HG03066 (cell line): Measurements from ENCODE around the gene G0S2.

Source experiments
- ATAC-seq: cut with Tn5 transposase; IDR thresholded peaks from one replicate; pipeline ENCODE4 v1.9.1; 2021; ENCODE audit warnings: low read depth; ENCODE audit not compliant: unreplicated experiment

Gene G0S2

DNA sequence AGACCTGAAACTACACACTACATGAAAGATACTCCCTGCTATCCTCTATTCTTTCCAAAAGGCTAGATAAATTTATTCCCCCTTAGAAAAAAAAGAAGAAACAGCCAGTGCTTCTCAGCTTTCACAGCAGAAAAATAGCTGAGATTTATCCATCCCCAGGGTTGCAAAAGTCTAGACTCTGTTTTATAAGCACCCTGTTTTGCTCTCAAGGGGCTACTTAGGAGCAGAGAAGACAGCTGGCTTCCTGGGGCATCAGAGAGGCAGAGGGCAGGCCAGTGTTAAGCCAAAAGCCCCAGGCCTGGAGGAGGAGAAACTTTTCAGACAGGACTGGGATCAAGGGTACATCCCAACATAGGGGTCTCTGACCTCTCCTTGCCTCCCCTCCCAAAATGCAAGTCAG lies 26.9 kb upstream of the G0S2 start:
- ATAC-seq = no peak

DNA sequence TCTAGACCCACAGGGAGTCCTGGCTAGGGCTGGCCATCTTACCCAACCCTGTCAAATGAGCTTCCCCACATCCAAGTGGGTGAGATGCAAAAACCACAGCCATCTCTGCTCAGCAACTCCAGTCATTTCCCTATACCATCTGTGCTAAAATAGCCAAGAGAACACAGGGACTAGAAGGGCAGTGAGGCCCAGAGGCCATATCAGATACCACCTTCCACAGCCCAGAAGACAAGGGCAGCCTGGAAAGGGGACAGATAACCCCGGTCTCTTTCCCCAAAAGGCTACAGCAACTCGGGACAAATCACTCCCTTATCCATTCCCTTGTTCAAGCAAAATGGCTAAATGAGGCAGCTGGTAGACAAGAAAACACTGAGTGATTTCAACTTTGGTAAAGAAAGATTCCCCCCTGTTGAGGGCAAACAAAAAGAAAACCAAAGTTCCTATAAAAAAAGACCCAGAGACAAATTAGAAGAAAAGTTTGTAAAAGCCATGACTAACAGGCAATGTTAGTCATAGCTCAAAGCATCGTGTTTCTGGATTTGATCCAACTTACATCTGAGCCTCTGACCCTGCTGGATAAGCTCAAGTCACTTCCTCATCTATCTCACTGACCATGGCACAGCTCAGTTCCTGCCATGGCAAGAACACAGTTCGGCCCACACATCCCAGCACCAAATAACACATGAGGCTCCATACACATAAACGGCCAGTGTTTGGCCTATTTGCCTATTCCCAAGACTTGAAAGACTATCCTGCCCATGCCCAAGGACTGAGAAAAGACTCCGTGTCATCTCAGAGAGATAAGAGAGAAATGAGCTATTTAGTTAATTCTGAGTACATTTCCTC lies 26.1 kb upstream of the G0S2 start:
- no peak for ATAC-seq

DNA sequence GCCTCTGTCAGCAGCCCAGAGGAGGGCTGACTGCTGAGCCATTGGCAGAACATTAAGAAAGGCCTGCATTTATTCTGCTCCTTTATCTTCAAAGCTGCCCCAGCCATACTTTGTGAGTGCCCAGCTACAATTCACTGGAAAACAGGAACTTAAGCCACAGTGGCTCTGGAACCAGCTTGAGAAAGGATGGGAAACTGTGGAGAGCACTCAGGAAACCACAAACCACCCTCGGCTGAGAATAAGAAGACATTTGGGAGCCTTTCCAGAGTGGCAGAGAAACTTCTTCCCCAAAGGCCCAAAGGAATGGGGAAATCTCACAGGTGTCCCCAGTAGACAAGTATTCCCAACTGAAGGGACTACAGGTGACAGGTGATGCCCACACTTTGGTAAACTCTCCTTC lies 24.8 kb upstream of the G0S2 start:
- no peak for ATAC-seq

DNA sequence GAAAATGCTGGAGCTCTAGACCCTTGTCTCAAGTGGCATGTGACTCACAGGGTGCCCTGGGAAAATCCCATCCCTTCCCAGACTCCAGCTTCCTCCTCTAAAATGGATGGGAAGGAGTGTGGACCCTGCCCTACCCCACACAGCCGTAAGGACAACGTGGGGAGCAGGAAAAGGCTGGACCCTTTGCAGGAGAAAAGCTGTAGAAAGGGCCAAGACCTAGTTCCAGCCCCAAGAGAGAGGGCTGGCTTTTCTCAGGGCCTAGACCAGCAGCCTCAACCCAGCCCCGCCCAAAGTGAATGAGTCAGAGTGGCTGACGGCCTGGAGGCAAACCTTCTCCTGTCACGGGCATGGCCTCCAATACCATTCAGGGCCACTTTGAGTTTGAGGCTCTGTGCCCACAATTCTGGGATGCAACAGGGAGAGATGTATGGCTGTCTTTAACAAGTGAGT lies 24.0 kb upstream of the G0S2 start:
- peak; percentile 44 for ATAC-seq

DNA sequence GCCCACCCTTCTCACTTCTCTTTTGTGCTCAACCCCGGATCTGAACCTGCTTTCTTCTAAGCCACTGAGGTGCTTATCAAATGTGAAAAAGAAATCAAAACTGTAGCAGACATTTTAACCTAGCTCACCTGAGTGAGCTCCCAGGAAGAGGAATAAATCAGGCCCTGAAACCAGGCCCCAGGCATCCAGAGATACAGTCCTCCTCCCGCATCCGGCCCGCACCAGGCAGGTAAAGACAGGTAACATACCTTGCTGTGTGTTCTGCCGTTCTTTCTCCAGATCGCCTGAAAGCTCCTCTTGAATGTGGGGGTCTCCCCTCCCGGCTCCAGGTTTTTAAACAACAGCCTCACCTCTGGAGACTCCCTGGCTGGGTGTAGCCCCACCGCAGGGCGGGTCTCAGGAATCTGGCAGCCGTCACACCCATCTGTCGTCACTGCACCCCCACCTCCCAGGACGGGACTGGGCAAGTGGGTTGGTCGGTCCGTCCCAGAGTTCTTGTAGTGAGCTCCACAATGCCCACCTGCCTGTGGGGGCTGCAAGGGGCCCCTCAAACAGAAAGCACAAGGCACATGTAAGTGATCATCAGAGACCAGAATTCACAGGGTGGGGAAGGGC lies 23.0 kb upstream of the G0S2 start, which contains the start of gene LAMB3:
TSS of gene LAMB3 (minus strand) at position 305 of the 615 bp plus-strand sequence. CDS start 1,481 bp downstream, outside the sequence.
- no peak for ATAC-seq

DNA sequence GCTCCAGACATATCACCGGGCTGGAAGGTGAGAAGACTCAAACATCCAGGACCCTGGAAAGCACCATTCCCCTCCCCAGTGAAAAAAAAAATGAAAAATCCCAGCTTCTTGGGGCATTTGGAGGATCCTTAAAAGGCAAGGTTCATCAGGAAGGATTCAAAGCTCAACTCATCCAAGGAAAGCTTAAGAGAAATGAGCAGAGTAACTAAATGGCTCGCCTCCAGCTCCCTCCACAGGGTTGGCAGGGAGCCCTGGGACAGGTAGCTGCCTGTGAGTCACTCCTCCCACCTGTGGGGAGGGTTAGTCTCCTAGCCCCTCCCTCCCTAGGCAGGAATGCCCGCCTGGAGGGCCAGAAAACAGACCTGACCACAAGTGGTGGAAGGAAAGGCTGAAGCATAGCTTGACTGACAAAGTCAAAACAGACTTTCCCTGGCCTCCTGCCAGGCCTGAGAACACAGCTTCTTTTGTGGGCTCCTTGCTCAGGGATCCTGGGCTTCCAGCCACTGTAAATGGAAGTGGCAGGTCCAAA lies 22.3 kb upstream of the G0S2 start:
- peak; percentile 37 for ATAC-seq

DNA sequence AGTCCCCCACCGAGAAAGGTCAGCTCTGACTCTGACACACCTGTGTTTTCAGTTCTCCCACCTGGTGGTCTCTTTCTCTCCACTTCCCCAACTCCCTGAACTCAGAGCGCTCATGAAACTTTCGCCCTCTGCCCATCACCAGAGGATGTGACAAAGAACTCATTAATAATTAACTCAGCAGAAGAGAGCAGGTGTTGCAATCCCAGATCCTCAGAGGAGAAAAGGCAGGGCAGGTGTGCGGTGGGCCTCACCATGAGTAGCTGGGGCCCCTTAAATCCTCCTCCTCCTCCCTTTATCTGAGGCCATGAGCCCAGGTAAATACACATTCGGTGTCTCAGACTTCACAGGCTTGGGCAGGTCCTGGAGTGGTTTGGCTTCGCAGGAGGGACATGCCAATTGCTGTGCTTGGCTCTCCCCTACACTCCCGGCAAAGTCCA lies 21.3 kb upstream of the G0S2 start:
- no peak for ATAC-seq

DNA sequence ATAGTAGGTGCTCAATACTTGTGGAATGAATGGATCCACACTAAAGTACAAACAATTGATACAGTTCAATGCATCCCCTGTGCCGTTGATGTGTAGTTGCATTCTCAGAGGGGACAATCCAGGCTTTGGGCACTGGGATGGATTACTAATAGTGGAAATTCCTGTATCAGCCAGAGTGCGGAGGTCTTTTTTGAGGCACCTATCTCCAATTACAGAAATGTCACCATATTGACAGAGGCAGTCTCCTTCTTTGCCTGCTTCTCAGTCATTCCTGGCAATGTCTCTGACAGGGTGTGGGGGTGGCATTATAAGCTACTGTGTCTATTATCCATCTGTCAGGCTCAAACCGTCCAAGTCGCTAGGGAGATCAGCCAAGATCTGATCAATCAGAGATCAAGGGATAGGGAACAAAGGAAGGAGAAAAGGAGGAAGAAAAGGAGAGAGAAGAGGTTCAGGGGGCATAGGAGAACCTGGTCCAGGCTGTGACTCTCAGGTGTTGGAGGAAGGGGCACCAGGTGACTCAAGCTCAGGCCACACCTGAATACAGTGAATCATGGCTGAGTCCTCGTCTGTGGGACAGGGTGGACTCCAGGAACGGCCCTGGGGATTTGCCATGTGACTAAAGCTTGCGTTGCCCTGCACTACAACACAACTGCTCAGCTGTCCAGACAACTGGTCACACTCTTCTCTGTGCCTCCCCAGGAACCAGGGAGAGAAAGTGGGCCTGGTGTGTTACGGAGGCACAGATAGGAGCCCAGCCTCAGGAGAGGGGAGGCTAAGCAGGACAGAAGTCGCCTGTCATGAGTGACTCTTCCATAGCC lies 19.6 kb upstream of the G0S2 start:
- no peak for ATAC-seq

DNA sequence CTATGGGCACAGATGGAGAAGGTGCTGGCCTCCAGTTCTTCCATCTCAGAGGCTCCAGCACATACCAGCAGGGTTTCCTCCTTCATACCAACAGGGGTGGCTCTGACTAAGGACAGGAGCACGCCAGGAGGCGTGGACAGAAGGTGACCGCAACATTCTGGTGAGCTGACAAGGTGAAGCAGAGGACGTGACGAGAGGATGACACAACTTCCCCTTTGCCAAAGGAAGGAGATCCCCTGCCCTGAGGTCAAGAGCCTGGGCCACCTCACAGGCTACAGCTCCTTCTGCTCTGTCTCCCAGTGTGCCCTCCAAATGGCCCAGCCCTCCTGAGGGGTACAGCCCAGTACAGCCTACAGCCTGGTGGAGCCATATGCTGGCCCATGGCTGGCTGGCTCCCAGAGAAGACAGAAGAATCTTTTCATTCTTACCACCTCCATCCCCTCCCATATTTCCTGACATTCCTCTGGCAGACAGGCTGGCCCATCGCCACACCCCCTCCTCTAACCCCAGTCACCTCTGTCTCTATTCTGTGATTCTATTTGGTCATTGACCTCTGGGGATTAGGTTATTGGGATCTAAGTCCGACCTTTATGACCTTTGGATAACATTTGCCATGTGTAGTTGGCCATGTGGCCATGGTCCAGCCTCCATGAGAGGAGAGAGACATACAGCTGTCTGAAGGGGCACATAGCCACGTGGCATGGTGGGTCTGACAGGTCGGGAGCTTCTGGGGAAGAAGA lies 17.9 kb upstream of the G0S2 start:
- peak; percentile 43 for ATAC-seq

DNA sequence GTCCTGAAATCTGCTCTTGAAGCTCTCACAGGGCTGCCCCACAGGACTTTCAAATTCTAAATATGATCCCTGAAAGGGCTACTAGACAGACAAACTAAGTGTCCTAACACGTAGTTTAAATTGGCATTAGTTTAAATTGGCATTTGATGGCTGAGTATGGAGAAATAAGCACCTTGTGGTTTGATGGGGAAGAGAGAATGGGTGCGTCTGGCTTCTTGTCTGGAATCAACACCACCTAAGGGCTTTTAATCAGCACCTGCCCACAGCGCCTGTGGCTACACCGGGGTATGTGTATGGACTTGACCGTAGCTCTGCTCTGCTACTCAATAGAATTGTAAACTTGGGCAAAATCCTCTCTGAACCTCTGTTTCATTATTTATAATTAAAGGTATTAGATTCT lies 17.3 kb upstream of the G0S2 start:
- no peak for ATAC-seq

DNA sequence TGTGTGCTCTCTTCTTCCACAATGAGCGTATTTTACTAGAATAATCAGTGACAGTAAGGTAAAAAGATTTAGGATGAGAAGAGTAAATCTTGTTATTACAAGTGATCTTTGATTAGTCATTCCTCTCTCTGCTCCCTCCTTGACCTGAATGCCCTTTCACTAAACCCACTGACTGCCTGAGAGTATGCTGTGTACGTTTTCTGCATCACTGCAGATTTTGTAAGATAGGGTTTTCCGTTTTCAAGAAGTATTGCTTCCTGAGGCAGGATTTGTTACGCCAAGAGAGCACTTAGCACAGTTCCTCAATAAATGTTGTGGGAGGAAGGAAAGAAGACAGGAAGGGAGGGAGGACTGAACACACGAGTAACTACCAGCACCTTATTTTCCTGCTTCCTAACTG lies 15.3 kb upstream of the G0S2 start:
- peak; percentile 82 for ATAC-seq

DNA sequence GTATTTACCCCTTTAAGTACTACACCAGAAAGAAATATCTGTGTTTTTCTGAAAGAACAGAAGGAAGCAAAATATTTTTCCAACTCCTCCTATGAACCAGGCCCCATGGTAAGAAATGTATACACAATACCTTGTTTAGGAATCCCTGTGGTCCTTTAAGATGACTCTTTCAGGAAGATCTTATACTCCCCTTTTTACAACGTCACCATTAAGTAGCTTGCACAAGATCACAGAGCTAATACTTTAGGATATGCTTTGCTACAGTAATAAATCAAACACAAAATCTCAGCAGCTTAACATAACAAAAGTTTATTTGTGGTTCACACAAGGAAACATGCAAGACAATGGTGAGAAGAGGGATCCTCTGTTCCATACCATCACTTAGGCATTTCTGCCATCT lies 14.1 kb upstream of the G0S2 start:
- no peak for ATAC-seq

DNA sequence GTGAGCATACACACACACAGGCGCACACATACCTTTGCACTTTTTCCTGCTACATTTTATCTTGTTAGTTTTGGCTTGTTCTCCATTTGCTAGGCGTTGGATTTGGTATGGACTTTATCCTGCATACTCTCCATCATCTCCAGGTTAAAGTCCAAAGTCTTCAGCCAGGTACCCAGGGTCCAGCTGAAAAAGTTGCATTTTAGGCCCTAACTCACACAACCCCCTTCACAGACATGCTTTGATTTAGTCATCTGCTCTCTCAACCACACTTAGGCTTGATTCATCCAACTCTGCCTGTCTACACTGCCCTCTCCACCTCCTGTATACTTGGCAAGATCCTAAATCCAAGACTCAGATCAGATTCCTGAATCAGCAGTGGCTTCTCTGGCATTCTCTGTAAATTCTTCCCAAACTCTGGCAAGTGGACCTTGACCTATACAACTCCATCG lies 12.3 kb upstream of the G0S2 start:
- no peak for ATAC-seq

DNA sequence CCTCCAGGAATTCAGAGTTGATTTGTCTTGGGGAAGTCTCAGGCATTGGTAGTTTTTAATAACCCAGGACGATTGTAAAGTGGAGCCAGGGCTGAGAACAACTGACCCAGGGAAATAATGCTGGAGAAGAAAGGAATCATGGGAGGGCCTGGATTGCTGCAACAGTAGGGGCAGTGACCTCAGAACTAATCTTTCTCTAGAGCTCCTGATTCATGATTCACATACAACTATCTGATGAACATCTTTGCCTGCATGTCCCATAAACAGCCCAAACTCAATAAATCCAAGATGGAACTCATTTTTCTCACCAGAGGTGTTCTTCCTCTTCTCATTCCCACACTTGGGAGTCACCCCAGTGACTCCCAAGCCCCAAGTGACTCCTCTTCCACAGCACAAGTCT lies 8.1 kb upstream of the G0S2 start:
- no peak for ATAC-seq

DNA sequence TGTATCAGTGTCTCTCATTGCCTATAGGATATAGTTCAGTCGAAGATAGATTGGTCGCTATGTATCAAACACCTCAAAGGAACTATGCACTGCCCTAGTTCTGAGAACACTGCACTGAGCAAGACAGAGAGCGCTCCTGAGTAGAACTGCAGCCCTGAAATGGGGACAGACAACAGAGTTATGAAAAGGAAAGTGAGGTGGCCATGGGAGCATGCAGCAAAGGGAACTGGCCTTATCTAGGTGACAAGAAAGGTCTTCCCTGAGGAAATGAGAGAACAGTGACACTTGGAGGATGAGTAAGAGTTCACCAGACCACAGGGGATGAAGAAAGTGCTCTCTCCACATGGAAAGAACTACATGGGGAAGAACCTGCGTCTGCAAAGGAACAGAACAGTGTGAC lies 7.5 kb upstream of the G0S2 start:
- no peak for ATAC-seq

DNA sequence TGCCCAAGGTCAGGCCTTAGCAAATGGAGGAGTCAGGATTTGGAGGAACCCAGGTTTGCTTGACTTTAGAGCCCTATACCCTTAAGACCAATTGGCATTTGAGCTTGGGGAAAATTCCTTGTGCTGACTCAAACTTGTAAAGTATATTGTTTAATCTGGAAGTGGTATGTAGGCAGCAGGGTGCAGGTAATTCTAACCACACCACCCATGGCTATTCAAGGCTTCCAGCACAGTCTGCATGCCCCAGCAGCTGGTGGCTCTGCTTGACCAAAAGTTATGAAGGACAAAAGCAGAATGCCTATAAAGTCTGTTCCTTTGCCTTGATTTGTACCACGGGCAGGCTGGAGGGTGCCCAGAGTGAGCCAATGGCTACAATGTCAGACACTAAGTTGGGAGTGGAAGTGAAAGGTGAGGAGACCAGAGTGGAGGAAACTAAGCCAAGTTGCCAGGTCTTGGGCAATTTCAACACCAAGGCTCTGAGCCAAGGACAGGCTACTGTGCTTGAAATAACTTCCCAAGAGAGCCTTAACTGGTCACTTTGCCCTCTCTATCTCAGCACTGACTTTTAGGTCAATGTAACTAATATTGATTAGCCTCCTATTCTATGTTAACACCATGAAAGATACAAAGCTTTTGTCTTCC lies 4.7 kb upstream of the G0S2 start:
- ATAC-seq = no peak

DNA sequence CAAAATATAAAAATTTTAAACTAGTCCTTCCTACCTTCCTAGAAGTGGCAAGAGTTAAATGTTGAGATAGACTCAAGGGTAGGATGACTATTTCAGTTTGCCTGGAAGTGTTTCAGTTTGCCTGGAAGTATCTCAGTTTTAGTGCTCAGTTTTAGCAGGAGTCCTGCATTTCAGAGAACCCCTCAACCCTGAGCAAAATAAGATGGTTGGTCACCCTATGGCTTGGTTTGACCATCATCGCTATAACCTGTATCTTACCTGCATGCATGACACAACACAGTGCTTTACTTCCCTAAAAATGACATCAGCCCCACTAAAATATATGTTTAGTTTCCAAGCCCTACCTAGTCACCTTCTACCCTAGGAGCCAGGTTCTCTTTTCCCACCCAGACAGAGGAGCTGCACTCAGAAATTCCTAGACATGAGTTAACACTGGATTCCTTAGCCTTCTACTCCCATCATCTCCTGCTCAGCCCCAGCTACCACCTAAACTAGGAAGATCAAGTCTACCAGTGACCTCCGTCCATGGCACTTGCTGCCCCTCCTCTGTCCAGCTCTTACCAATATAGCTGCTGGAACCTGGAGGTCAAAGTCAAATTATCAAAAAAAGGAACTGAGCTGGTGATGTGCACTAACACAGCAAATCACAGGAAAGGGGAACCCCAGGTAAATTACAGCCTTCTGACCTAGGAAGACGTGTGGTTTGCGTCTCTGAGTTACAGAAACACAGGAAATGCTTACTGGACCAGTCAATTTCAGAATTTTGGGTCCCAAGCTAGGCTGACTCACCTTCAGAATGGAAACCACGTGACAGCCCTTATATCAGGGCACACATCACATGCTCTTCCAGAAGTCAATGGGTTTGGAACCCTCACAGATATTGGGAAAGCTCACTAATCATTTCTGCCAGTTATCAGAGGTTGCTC lies 2.2 kb upstream of the G0S2 start:
- peak; percentile 88 for ATAC-seq

DNA sequence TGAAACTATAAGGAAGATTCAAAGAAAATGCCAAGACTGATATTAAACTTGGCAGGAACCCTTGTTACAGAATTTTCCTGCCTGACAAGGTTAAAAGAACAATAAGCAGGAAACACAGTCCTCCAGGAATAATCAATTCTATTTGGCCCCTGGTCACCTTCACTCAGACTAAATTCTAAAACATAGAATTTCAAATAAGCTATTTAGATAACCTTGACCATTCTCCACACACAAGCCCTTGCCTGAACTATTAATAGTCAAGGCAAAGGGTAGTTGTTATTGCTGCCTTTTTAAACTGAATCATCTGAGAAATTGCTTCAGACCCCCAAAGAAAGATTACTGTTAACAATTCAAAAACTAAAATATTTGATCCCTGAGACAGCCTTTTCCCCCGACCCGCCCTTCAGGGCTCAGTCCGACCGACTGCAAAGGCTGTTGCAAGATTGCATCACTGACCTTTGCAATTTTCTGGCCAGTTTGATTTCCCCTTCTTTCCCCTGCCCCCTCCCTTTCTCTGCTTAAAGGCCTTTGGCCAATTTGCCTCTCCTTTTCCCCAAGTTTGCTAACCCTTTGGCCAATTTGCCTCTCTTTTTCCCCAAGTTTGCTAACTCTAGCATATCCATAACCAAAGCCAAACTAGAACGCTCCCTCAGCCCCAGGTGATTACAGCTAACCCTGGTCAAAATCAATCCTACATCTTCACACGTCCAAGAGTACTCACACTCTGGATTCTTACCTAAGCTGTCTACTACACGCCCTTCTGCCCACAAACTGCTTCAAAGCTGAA lies 1.4 kb upstream of the G0S2 start:
- no peak for ATAC-seq
